ENCODE results near the gene UFM1. TPM values are rescaled to one million over a fixed set of nuclear protein-coding genes. Genes with fewer than 3 reads are reported as not detected.

UFM1 gene
- total and polyA plus RNA-seq, 2 of the 4 experiments (the other 2 are of a cell fraction): 43.5 to 94.5 TPM

DNA sequence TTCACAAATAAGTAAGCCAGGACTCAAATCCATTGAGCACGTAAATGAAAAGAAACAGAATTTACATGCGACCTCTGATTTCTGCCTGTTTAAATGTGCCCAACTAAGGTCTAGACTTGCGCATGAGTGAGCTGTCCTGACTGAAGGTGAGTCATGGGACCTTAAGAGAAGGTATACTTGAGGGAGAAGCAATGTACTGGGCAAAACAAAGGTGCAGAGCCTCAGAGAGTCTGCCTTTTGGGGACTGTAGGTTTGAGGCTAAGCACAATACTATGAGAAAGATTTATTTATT lies 45.8 kb downstream of the UFM1 start:
- BruUV-seq (replicated peaks): no TSS peak
- WGBS, 2 experiments (ENCODE audit: extremely low coverage in 2 of 2, insufficient read length in 1 of 2): 71% methylated on average over 2 of the region's 3 CpGs; no CpG with 5 or more reads in 1 of the 2 experiments
- CTCF ChIA-PET: no interaction called here

More for the DNA sequence above, 45.8 kb downstream of the UFM1 start:
- ATAC-seq (ENCODE audit: low read depth): no peak
- no peak overlapping the region for H4K5ac ChIP-seq (ENCODE audit: low read depth, low read length)
- H3K4me1 ChIP-seq (ENCODE audit: control insufficient read depth, insufficient read depth, low read length): no peaks in the 10 kb centered on the region
- no peak overlapping the region for H3K4me3 ChIP-seq (ENCODE audit: insufficient read depth, low read depth, low read length)
- no peaks in the 10 kb centered on the region for H3K9me3 ChIP-seq (ENCODE audit: control insufficient read depth, insufficient read depth, low read length)
- in situ Hi-C loops (cut with MboI; ENCODE audit: low sequenced_read_pairs) (no loop called here), dilution Hi-C loops (cut with HindIII; ENCODE audit: low sequenced_read_pairs, unreplicated experiment) (no loop called here), intact Hi-C loops (cut with micrococcal nuclease) (no loop called here)
- H3K23ac ChIP-seq (ENCODE audit: low read depth, low read length): no peak overlapping the region
- no peak overlapping the region for H2AFZ ChIP-seq (replicated peaks; ENCODE audit: low read length, poor library complexity)
- no peak overlapping the region for H2BK120ac ChIP-seq (ENCODE audit: low read depth, low read length)
- H2BK20ac ChIP-seq (ENCODE audit: low read depth, low read length): no peak overlapping the region
- no peak overlapping the region for H2BK5ac ChIP-seq (ENCODE audit: low read depth, low read length, poor library complexity, severe bottlenecking)
- POLR2A ChIA-PET (ENCODE audit: unreplicated experiment): no interaction called here
- H3K27ac ChIP-seq (ENCODE audit: insufficient read depth, low read length): no peak overlapping the region
- no peaks in the 10 kb centered on the region for H3K9me1 ChIP-seq (ENCODE audit: insufficient read depth, low read length)
- H3K4me2 ChIP-seq (ENCODE audit: low read depth, low read length): no peak overlapping the region
- no peaks in the 10 kb centered on the region for H3K79me1 ChIP-seq (ENCODE audit: low read depth in 1 of 2, low read length in 2 of 2)
- H2AK5ac ChIP-seq (ENCODE audit: low read depth, low read length): no peak overlapping the region
- TF ChIP-seq POLR2A (IDR thresholded peaks at IDR 0.05; ENCODE audit: low read depth, low read length): no peak
- TF ChIP-seq NFE2L2 (IDR thresholded peaks at IDR 0.05; ENCODE audit: low read depth, low read length): no peak
- TF ChIP-seq CTCF (conservative IDR thresholded peaks at IDR 0.05; ENCODE audit: low read depth, low read length): no peak
- TF ChIP-seq RCOR1 (IDR thresholded peaks at IDR 0.05; ENCODE audit: insufficient replicate concordance, low read length): no peak
- TF ChIP-seq MAFK (IDR thresholded peaks at IDR 0.05; ENCODE audit: low read depth, low read length): no peak
- no peak for TF ChIP-seq BHLHE40 (IDR thresholded peaks at IDR 0.05; ENCODE audit: low read depth, low read length)
- TF ChIP-seq ELK1 (IDR thresholded peaks at IDR 0.05; ENCODE audit: borderline replicate concordance, low read depth, low read length): no peak
- no peak for TF ChIP-seq SMC3 (IDR thresholded peaks at IDR 0.05; ENCODE audit: low read depth, low read length)
- TF ChIP-seq CEBPB (IDR thresholded peaks at IDR 0.05; ENCODE audit: low read depth, low read length): no peak
- TF ChIP-seq RFX5 (IDR thresholded peaks at IDR 0.05; ENCODE audit: low read depth, low read length): no peak
- no peak for TF ChIP-seq MAZ (IDR thresholded peaks at IDR 0.05; ENCODE audit: borderline replicate concordance, low read depth, low read length)
- TF ChIP-seq USF2 (IDR thresholded peaks at IDR 0.05; ENCODE audit: low read depth, low read length): no peak
- no peak for TF ChIP-seq RAD21 (IDR thresholded peaks at IDR 0.05; ENCODE audit: low read length)
- TF ChIP-seq MXI1 (IDR thresholded peaks at IDR 0.05; ENCODE audit: borderline replicate concordance, low read depth, low read length): no peak
- TF ChIP-seq CHD1 (IDR thresholded peaks at IDR 0.05; ENCODE audit: low read depth, low read length): no peak
- no peak for TF ChIP-seq FOS (IDR thresholded peaks at IDR 0.05; ENCODE audit: low read depth, low read length)
- H3K56ac ChIP-seq (ENCODE audit: extremely low read depth, insufficient read depth, low read length): no peak overlapping the region
- no peaks in the 10 kb centered on the region for H4K20me1 ChIP-seq (ENCODE audit: insufficient read depth, low read length)
- no peaks in the 10 kb centered on the region for H3K36me3 ChIP-seq (ENCODE audit: control insufficient read depth, insufficient read depth, low read length)
- no peak overlapping the region for H4K91ac ChIP-seq (ENCODE audit: insufficient read depth, low read depth, low read length)
- no peak overlapping the region for H3K4ac ChIP-seq (ENCODE audit: low read depth, low read length)
- no peak overlapping the region for H3K18ac ChIP-seq (ENCODE audit: low read depth, low read length)
- no peak overlapping the region for H3K9ac ChIP-seq (ENCODE audit: low read depth, low read length)
- no peak for DNase-seq
- H3K27me3 ChIP-seq (ENCODE audit: control insufficient read depth, insufficient read depth, low read length): no peaks in the 10 kb centered on the region
- no peak overlapping the region for H2BK15ac ChIP-seq (ENCODE audit: low read depth, low read length)
- H2AK9ac ChIP-seq (replicated peaks; ENCODE audit: low read depth, low read length, poor library complexity): no peak overlapping the region
- H4K8ac ChIP-seq (ENCODE audit: low read depth in 2 of 2, low read length in 2 of 2): no peak overlapping the region
- H3K14ac ChIP-seq (replicated peaks; ENCODE audit: low read depth, low read length): no peak overlapping the region
